ENCODE data around the gene FAM43A. TPM values are rescaled to one million over a fixed set of nuclear protein-coding genes. Genes with fewer than 3 reads are reported as not detected.
A peak's percentile ranks its signal among the peaks of the same experiment; 100 is the strongest.

Gene FAM43A
- total and polyA plus RNA-seq, 9 of the 15 experiments (the other 6 are each of a cell fraction or from before 2014, with no cell fraction given) = 0.03 to 1.2 (median 0.21) TPM

GRCh38 chr3:194682694-194683310 lies 2.9 kb upstream of the FAM43A start (continued):
- TF ChIP-seq ZNF740 (CRISPR knock-in tag; IDR thresholded peaks at IDR 0.05) (no peak), ZNF740 (tag; IDR thresholded peaks at IDR 0.05) (no peak), ZBTB1 (CRISPR knock-in tag; IDR thresholded peaks at IDR 0.05; ENCODE audit: borderline replicate concordance, low read depth) (no peak), FOXA3 (CRISPR knock-in tag; conservative IDR thresholded peaks at IDR 0.05 in 1 of 2, IDR thresholded peaks at IDR 0.05 in 1 of 2) (no peak), MAX (CRISPR knock-in tag; IDR thresholded peaks at IDR 0.05) (peak; percentile 19; the same call in 1 of the 2 replicates), RERE (CRISPR knock-in tag; IDR thresholded peaks at IDR 0.05; ENCODE audit: borderline replicate concordance) (no peak), E4F1 (CRISPR knock-in tag; IDR thresholded peaks at IDR 0.05; ENCODE audit: borderline replicate concordance) (no peak), TEAD1 (CRISPR knock-in tag; IDR thresholded peaks at IDR 0.05) (no peak), GABPA (tag; conservative IDR thresholded peaks at IDR 0.05; ENCODE audit: low read depth) (no peak), MLLT1 (IDR thresholded peaks at IDR 0.05) (no peak), ZNF121 (CRISPR knock-in tag; conservative IDR thresholded peaks at IDR 0.05) (no peak), MECOM (CRISPR knock-in tag; IDR thresholded peaks at IDR 0.05) (no peak), ZNF436 (CRISPR knock-in tag; IDR thresholded peaks at IDR 0.05) (no peak), MAFF (IDR thresholded peaks at IDR 0.05; ENCODE audit: low read length) (no peak), SRSF1 (IDR thresholded peaks at IDR 0.05; ENCODE audit: low read depth, low read length) (no peak), NCOA6 (IDR thresholded peaks at IDR 0.05) (no peak), ASH1L (IDR thresholded peaks at IDR 0.05; ENCODE audit: borderline replicate concordance, low read depth, partially characterized antibody) (no peak)

Measured in K562 (cell line).